Smooth muscle cell (in vitro differentiated cells): ENCODE data around the gene SUPT16H. TPM values are rescaled to one million over a fixed set of nuclear protein-coding genes. Genes with fewer than 3 reads are reported as not detected.

ENCODE experiments used
- DNase-seq: peaks from one replicate; lab custom pipeline; 2025; ENCODE audit not compliant: unreplicated experiment; lab: John Stamatoyannopoulos, UW
- H2AFZ ChIP-seq: fragments of 200-600 bp; sonication (generic); 2 replicates; pipeline ENCODE4 v1.6.0; 2016; ENCODE audit warnings: antibody characterized with exemption, low read depth, mild to moderate bottlenecking
- H3F3A ChIP-seq: fragments of 200-600 bp; sonication (generic); 2 replicates; pipeline ENCODE4 v1.6.0; 2017; ENCODE audit warnings: antibody characterized with exemption, low read depth
- H3K27ac ChIP-seq: fragments of 200-600 bp; sonication (generic); 2 replicates; pipeline ENCODE4 v1.5.1; 2016; ENCODE audit warnings: low read depth, mild to moderate bottlenecking
- H3K27me3 ChIP-seq: fragments of 200-600 bp; sonication (generic); 2 replicates; pipeline ENCODE4 v1.6.1; 2016; ENCODE audit warnings: low read depth, mild to moderate bottlenecking
- H3K36me3 ChIP-seq: fragments of 200-600 bp; sonication (generic); 2 replicates; pipeline ENCODE4 v1.5.1; 2016; ENCODE audit warnings: low read depth
- H3K4me1 ChIP-seq: fragments of 200-600 bp; sonication (generic); 2 replicates; pipeline ENCODE4 v1.5.1; 2016; ENCODE audit warnings: low read depth
- H3K4me2 ChIP-seq: fragments of 200-600 bp; sonication (generic); 2 replicates; pipeline ENCODE4 v1.6.0; 2016; ENCODE audit warnings: mild to moderate bottlenecking
- H3K4me3 ChIP-seq: fragments of 200-600 bp; sonication (generic); 2 replicates; pipeline ENCODE4 v1.5.1; 2016; ENCODE audit warnings: mild to moderate bottlenecking
- H3K79me2 ChIP-seq: fragments of 200-600 bp; sonication (generic); 2 replicates; pipeline ENCODE4 v1.6.0; 2016; ENCODE audit warnings: low read depth, mild to moderate bottlenecking
- H3K9ac ChIP-seq: fragments of 200-600 bp; sonication (generic); 2 replicates; pipeline ENCODE4 v1.6.0; 2016; ENCODE audit warnings: low read depth
- H3K9me3 ChIP-seq: fragments of 200-600 bp; sonication (generic); replicated peaks from 2 replicates; pipeline ENCODE4 v1.5.1; 2016; ENCODE audit warnings: low read depth
- H4K20me1 ChIP-seq: fragments of 200-600 bp; sonication (generic); 2 replicates; pipeline ENCODE4 v1.6.0; 2016; ENCODE audit warnings: low read depth
- CTCF ChIP-seq: fragments of 200-600 bp; sonication (generic); IDR thresholded peaks from 2 replicates; pipeline ENCODE4 v1.5.1; 2017; ENCODE audit warnings: borderline replicate concordance, mild to moderate bottlenecking, antibody characterized with exemption; ENCODE audit not compliant: insufficient read depth, poor library complexity, severe bottlenecking
- WGBS: methylation state at CpG from one replicate; pipeline ENCODE4 v1.1.7; 2016; ENCODE audit warnings: low lambda C conversion rate; 5-methylcytosine and 5-hydroxymethylcytosine counted together
- polyA plus RNA-seq: library from polyadenylated mRNA; unstranded; fragments of >200 nt; fragmentation: Nextera tagmentation; extraction: Ambion mirVana; gene quantifications from 2 replicates; pipeline ENCODE4 v1.2.1, GENCODE V29; 2016
- total RNA-seq: library from RNA; depleted of rRNA; stranded (reverse); fragments of >200 nt; gene quantifications from 2 replicates; pipeline ENCODE4 v1.2.3, GENCODE V29; 2014

The SUPT16H gene
- total and polyA plus RNA-seq, 2 experiments from 2014 or later, result 52.3 to 68.0 TPM

- Histone ChIP-seq H3K9me3 (no peaks in the 10 kb centered on the region), H3K4me3 (no peak overlapping the region), H3F3A (no peaks in the 10 kb centered on the region), H4K20me1 (no peaks in the 10 kb centered on the region), H3K27ac (no peak overlapping the region), H3K36me3 (no peaks in the 10 kb centered on the region), H2AFZ (no peak overlapping the region), H3K27me3 (peaks cover 29% of the 10 kb centered on the region), H3K9ac (no peak overlapping the region), H3K4me2 (no peak overlapping the region), H3K4me1 (no peaks in the 10 kb centered on the region), H3K79me2 (no peaks in the 10 kb centered on the region)
- DNase-seq, result no peak
- 97% methylated on average over 13 of the region's 13 CpGs for WGBS
- no peak for TF ChIP-seq CTCF
Observed at GRCh38 chr14:21343035-21343794, 40.6 kb downstream of the SUPT16H start.

- Histone ChIP-seq H3K9ac (no peak overlapping the region), H3K4me2 (no peak overlapping the region), H3K4me3 (no peak overlapping the region), H3F3A (no peaks in the 10 kb centered on the region), H4K20me1 (no peaks in the 10 kb centered on the region), H3K4me1 (no peaks in the 10 kb centered on the region), H2AFZ (no peak overlapping the region), H3K27me3 (peaks cover 17% of the 10 kb centered on the region), H3K27ac (no peak overlapping the region), H3K79me2 (no peaks in the 10 kb centered on the region), H3K9me3 (no peaks in the 10 kb centered on the region), H3K36me3 (no peaks in the 10 kb centered on the region)
- 81% methylated on average over 9 of the region's 9 CpGs for WGBS
- no peak for DNase-seq
- TF ChIP-seq CTCF, result no peak
Observed at GRCh38 chr14:21334202-21334906, 49.5 kb downstream of the SUPT16H start.

- Histone ChIP-seq H3K9me3 (no peaks in the 10 kb centered on the region), H4K20me1 (no peaks in the 10 kb centered on the region), H3K9ac (no peak overlapping the region), H3K36me3 (no peaks in the 10 kb centered on the region), H2AFZ (no peak overlapping the region), H3F3A (no peaks in the 10 kb centered on the region), H3K27me3 (peaks cover 17% of the 10 kb centered on the region), H3K4me2 (no peak overlapping the region), H3K4me3 (no peak overlapping the region), H3K4me1 (no peaks in the 10 kb centered on the region), H3K79me2 (no peaks in the 10 kb centered on the region), H3K27ac (no peak overlapping the region)
- no peak for TF ChIP-seq CTCF
- DNase-seq, result no peak
- WGBS, result 81% methylated on average over 2 of the region's 2 CpGs
Observed at GRCh38 chr14:21332950-21333349, 50.9 kb downstream of the SUPT16H start.
